CD14-positive monocyte (primary cell): ENCODE results near the gene CTTNBP2. TPM values are rescaled to one million over a fixed set of nuclear protein-coding genes. Genes with fewer than 3 reads are reported as not detected.
A peak's percentile ranks its signal among the peaks of the same experiment; 100 is the strongest.

Source experiments
- DNase-seq, 3 donors: peaks; one replicate each; pipeline ENCODE4 v3.0.0-alpha.2; 2011 to 2022
- H2AFZ ChIP-seq: 2 replicates; pipeline ENCODE4 v1.6.0; 2012; ENCODE audit warnings: mild to moderate bottlenecking, low read depth, low read length, inconsistent platforms; ENCODE audit not compliant: insufficient read depth, poor library complexity, severe bottlenecking
- H3K27ac ChIP-seq, 2 donors: 1 replicate in 1 of 2; 2 replicates in 1 of 2; pipeline ENCODE4 v1.5.1; 2012 to 2013; ENCODE audit warnings: low read length in 2 of 2, control low read depth in 1 of 2, inconsistent platforms in 1 of 2, low read depth in 1 of 2, mild to moderate bottlenecking in 1 of 2
- H3K27me3 ChIP-seq, 2 donors: one replicate each; pipeline versions ENCODE4 v1.6.0 to v1.6.1; 2011 to 2013; ENCODE audit warnings: low read length in 2 of 2; ENCODE audit not compliant: control insufficient read depth in 2 of 2, insufficient read depth in 2 of 2
- H3K36me3 ChIP-seq, 2 donors: replicated peaks in 1 of 2; 1 replicate in 1 of 2; 2 replicates in 1 of 2; pipeline versions ENCODE4 v1.5.1 to v1.6.1; 2012 to 2013; ENCODE audit warnings: low read length in 2 of 2, control low read depth in 1 of 2, inconsistent platforms in 1 of 2, mild to moderate bottlenecking in 1 of 2; ENCODE audit not compliant: insufficient read depth in 2 of 2, control insufficient read depth in 1 of 2
- H3K4me1 ChIP-seq, 2 donors: 1 replicate in 1 of 2; 2 replicates in 1 of 2; pipeline versions ENCODE4 v1.5.1 to v1.6.1; 2012 to 2013; ENCODE audit warnings: low read length in 2 of 2, control low read depth in 1 of 2, inconsistent platforms in 1 of 2, mild to moderate bottlenecking in 1 of 2, moderate library complexity in 1 of 2; ENCODE audit not compliant: insufficient read depth in 2 of 2, control insufficient read depth in 1 of 2
- H3K4me2 ChIP-seq: replicated peaks from 2 replicates; pipeline ENCODE3; 2012; ENCODE audit warnings: low read length, moderate library complexity, mild to moderate bottlenecking; ENCODE audit not compliant: poor library complexity, severe bottlenecking; ENCODE audit errors: extremely low read depth
- H3K4me3 ChIP-seq, 3 experiments: fragments of 200-600 bp in 1 of 3; sonication (generic) in 1 of 3; replicated peaks in 1 of 3; 1 replicate in 2 of 3; 2 replicates in 1 of 3; pipeline ENCODE4 v1.5.1; 2011 to 2013; ENCODE audit warnings: low read length in 3 of 3, mild to moderate bottlenecking in 3 of 3, control low read depth in 2 of 3, low read depth in 2 of 3, inconsistent platforms in 1 of 3, moderate library complexity in 1 of 3
- H3K79me2 ChIP-seq: 2 replicates; pipeline ENCODE4 v1.6.0; 2012; ENCODE audit warnings: mild to moderate bottlenecking, control low read depth, inconsistent platforms, low read length, moderate library complexity; ENCODE audit not compliant: insufficient read depth
- H3K9ac ChIP-seq: 2 replicates; pipeline ENCODE4 v1.6.0; 2017; ENCODE audit warnings: low read length, mild to moderate bottlenecking; ENCODE audit not compliant: insufficient read depth, poor library complexity, severe bottlenecking
- H3K9me3 ChIP-seq, 2 donors: replicated peaks in 1 of 2; 1 replicate in 1 of 2; 2 replicates in 1 of 2; pipeline versions ENCODE4 v1.5.1 to v1.6.1; 2012 to 2013; ENCODE audit warnings: low read length in 2 of 2, control low read depth in 1 of 2; ENCODE audit not compliant: control insufficient read depth in 1 of 2, insufficient read depth in 1 of 2
- H4K20me1 ChIP-seq: 2 replicates; pipeline ENCODE4 v1.6.0; 2012; ENCODE audit warnings: mild to moderate bottlenecking, low read length, control low read depth, moderate library complexity; ENCODE audit not compliant: insufficient read depth
- H3K27ac Mint-ChIP-seq, 7 donors: one replicate each; pipeline ENCODE4 v1.8.0; 2020; ENCODE audit warnings: mild to moderate bottlenecking in 7 of 7, mixed read lengths in 7 of 7, moderate library complexity in 6 of 7, inconsistent platforms in 2 of 7
- H3K27me3 Mint-ChIP-seq, 3 donors: one replicate each; pipeline ENCODE4 v1.8.0; 2021 to 2022; ENCODE audit warnings: low read depth in 3 of 3, mild to moderate bottlenecking in 3 of 3, mixed read lengths in 3 of 3, moderate library complexity in 3 of 3, inconsistent platforms in 1 of 3
- H3K36me3 Mint-ChIP-seq, 2 donors: one replicate each; pipeline ENCODE4 v1.8.0; 2020; ENCODE audit warnings: mixed read lengths in 2 of 2, inconsistent platforms in 1 of 2, mild to moderate bottlenecking in 1 of 2
- H3K4me1 Mint-ChIP-seq: one replicate; pipeline ENCODE4 v1.8.0; 2020; ENCODE audit warnings: mild to moderate bottlenecking, mixed read lengths
- H3K4me3 Mint-ChIP-seq, 2 donors: one replicate each; pipeline ENCODE4 v1.8.0; 2020; ENCODE audit warnings: mild to moderate bottlenecking in 2 of 2, mixed read lengths in 2 of 2, moderate library complexity in 1 of 2
- H3K9me3 Mint-ChIP-seq, 7 donors: one replicate each; pipeline ENCODE4 v1.8.0; 2020 to 2022; ENCODE audit warnings: mixed read lengths in 7 of 7, mild to moderate bottlenecking in 6 of 7, moderate library complexity in 6 of 7, inconsistent platforms in 2 of 7
- CTCF ChIP-seq: fragments of 200-600 bp; IDR thresholded peaks from one replicate; pipeline ENCODE4 v1.8.0; 2022; ENCODE audit warnings: antibody characterized with exemption, mild to moderate bottlenecking
- WGBS: methylation state at CpG from one replicate; pipeline ENCODE4 v1.1.5; 2013; ENCODE audit warnings: missing lambda C conversion rate; ENCODE audit not compliant: insufficient coverage; 5-methylcytosine and 5-hydroxymethylcytosine counted together
- intact Hi-C, 2 donors: fragments of 100-400 bp; cut with micrococcal nuclease; formaldehyde crosslinking; loops; one replicate each; pipeline versions ENCODE4 v1.15.0 to v1.15.1; 2023
- polyA plus RNA-seq, 3 donors: library from polyadenylated mRNA; depleted of rRNA in 1 of 3; unstranded in 2 of 3; stranded (reverse) in 1 of 3; fragments of 300-500 nt in 2 of 3; fragments of >200 nt in 1 of 3; fragmentation: Illumina TruSeq in 2 of 3; gene quantifications; 1 replicate in 2 of 3; 2 replicates in 1 of 3; pipeline ENCODE4 v1.2.3, GENCODE V29; 2012 to 2021

Gene CTTNBP2
- polyA plus RNA-seq, 3 donors = 0.38 to 1.4 TPM; not detected in 1

- no peaks in the 10 kb centered on the region for H3K9me3 ChIP-seq
- H3K79me2 ChIP-seq = no peaks in the 10 kb centered on the region
- no peak for TF ChIP-seq CTCF
- intact Hi-C loops = no loop called here
- no peak overlapping the region for H2AFZ ChIP-seq
- H3K9me3 Mint-ChIP-seq = no peaks in the 10 kb centered on the region
- H3K4me1 ChIP-seq = peaks cover 36 to 38% of the 10 kb centered on the region in 2 donors
- H3K36me3 Mint-ChIP-seq = no peaks in the 10 kb centered on the region
- H3K27ac ChIP-seq = no peak overlapping the region
- DNase-seq = no peak
- H3K36me3 ChIP-seq = no peaks in the 10 kb centered on the region
- no peak overlapping the region for H3K4me3 ChIP-seq
- H3K4me1 Mint-ChIP-seq = peaks cover 32% of the 10 kb centered on the region
- H3K27me3 Mint-ChIP-seq = no peaks in the 10 kb centered on the region
- no peak overlapping the region for H3K27ac Mint-ChIP-seq
- H3K4me3 Mint-ChIP-seq = no peak overlapping the region
- no peak overlapping the region for H3K4me2 ChIP-seq
- 100% methylated on average over 2 of the region's 2 CpGs for WGBS
- H3K27me3 ChIP-seq = no peaks in the 10 kb centered on the region
- no peak overlapping the region for H3K9ac ChIP-seq
- H4K20me1 ChIP-seq = no peaks in the 10 kb centered on the region
Measured at GRCh38 chr7:117772421-117772820, 100.8 kb downstream of the CTTNBP2 start.

GRCh38 chr7:117771756-117772155, 101.5 kb downstream of the CTTNBP2 start:
- no peak overlapping the region for H3K4me3 Mint-ChIP-seq

More at GRCh38 chr7:117771756-117772155, 101.5 kb downstream of the CTTNBP2 start:
- DNase-seq = no peak
- Histone ChIP-seq H3K27me3 (no peaks in the 10 kb centered on the region), H3K27ac (no peak overlapping the region), H4K20me1 (no peaks in the 10 kb centered on the region), H2AFZ (peak overlapping the region; percentile 10), H3K4me3 (no peak overlapping the region), H3K9ac (no peak overlapping the region), H3K9me3 (no peaks in the 10 kb centered on the region), H3K4me1 (peaks cover 36 to 38% of the 10 kb centered on the region in 2 donors), H3K4me2 (no peak overlapping the region), H3K36me3 (no peaks in the 10 kb centered on the region), H3K79me2 (no peaks in the 10 kb centered on the region)
- intact Hi-C loops = no loop called here
- Mint-ChIP-seq H3K27ac (peak overlapping the region in 1 of 7 donors; percentile 35), H3K36me3 (no peaks in the 10 kb centered on the region), H3K9me3 (no peaks in the 10 kb centered on the region), H3K27me3 (peaks cover 0 to 4% (median 0%) of the 10 kb centered on the region in 3 donors), H3K4me1 (peaks cover 32% of the 10 kb centered on the region)
- WGBS = 95% methylated on average over 4 of the region's 4 CpGs
- no peak for TF ChIP-seq CTCF
